Hepatocyte (in vitro differentiated cells): ENCODE measurements around the gene SNX14.

Experiments used
- EZH2 ChIP-seq: fragments of 200-600 bp; sonication (generic); IDR thresholded peaks from 2 replicates; pipeline ENCODE4 v1.6.1; 2016; ENCODE audit warnings: antibody characterized with exemption, mild to moderate bottlenecking, borderline replicate concordance
- TF ChIP-seq, protein P1 (sequence below): fragments of 200-600 bp; sonication (generic); IDR thresholded peaks from 2 replicates; pipeline ENCODE4 v1.5.1; 2016; ENCODE audit warnings: antibody characterized with exemption, mild to moderate bottlenecking; ENCODE audit not compliant: poor library complexity

DNA sequence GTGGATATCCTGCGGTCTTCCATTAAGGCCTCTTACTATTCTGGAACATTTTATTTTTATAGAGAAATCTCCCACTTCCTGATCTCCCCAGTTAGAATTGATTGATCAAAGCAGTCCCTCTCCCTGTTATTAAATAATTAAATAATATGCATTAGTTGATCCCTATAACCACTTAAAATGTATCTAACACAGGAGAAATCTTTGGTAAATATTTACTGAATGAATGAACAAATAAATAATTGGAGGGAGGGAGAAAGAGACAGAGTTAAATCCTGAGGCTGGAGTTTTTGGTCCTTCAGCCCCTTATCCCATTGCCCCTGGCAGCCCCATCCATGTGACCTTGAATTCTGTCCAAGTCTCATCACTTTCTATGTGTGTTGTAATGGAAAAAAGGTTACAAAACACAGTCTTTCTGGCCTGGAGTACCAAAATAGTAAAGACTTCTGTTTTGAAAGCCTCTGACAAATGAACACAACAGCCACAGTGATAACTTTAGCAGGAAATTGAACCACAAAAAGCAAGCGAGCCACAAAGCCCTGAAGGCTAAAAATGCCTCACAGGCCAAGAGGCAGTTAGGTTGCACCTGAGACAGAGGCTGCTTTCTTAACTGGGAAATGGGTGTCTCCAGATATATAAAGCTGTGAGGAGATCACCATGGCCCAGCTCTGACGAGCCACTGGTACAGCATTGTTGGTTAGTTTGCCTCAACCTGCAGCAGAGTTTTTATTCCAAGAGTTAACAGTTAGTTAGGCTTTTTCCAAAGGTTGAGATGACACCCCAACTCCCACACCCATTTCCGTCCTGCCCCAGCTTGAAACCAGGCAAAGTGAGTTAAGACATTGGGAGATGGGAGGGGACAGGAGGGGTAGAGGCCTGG, 132.5 kb downstream of the SNX14 start:
- TF ChIP-seq, protein P1, sequence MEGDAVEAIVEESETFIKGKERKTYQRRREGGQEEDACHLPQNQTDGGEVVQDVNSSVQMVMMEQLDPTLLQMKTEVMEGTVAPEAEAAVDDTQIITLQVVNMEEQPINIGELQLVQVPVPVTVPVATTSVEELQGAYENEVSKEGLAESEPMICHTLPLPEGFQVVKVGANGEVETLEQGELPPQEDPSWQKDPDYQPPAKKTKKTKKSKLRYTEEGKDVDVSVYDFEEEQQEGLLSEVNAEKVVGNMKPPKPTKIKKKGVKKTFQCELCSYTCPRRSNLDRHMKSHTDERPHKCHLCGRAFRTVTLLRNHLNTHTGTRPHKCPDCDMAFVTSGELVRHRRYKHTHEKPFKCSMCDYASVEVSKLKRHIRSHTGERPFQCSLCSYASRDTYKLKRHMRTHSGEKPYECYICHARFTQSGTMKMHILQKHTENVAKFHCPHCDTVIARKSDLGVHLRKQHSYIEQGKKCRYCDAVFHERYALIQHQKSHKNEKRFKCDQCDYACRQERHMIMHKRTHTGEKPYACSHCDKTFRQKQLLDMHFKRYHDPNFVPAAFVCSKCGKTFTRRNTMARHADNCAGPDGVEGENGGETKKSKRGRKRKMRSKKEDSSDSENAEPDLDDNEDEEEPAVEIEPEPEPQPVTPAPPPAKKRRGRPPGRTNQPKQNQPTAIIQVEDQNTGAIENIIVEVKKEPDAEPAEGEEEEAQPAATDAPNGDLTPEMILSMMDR, result no peak
- no peak for TF ChIP-seq EZH2
